GM21526 (cell line): ENCODE data around the gene PTPRD.

Experiments used
- ATAC-seq: cut with Tn5 transposase; IDR thresholded peaks from one replicate; pipeline ENCODE4 v1.9.1; 2021; ENCODE audit warnings: moderate library complexity; ENCODE audit not compliant: unreplicated experiment, low FRiP score

The PTPRD gene

GRCh38 chr9:8287970-8288369 is 2324.8 kb downstream of the PTPRD start:
- no peak for ATAC-seq

- no peak for ATAC-seq
These were observed 2325.3 kb downstream of the PTPRD start for GRCh38 chr9:8287501-8287900.

- no peak for ATAC-seq
These were observed 2327.9 kb downstream of the PTPRD start for GRCh38 chr9:8284884-8285283.

DNA sequence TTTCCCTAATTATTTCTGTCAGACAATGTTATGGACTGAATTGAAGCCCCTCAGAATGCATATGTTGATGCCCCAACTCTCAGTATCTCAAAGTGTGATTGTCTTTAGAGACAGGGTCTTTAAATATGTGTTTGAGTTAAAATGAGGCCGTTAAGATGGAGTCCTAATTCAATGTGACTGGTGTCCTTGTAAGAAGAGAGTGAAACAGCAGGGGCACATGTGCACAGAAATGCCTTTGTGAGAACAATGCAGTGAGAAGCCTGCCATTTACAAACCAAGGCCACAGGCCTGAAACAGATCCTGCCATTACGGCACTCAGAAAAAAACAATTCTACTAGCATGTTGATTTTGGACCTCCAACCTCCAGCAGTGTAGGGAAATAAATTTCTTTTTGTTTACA is 2330.3 kb downstream of the PTPRD start:
- no peak for ATAC-seq

GRCh38 chr9:8280811-8281210 is 2332.0 kb downstream of the PTPRD start:
- no peak for ATAC-seq

DNA sequence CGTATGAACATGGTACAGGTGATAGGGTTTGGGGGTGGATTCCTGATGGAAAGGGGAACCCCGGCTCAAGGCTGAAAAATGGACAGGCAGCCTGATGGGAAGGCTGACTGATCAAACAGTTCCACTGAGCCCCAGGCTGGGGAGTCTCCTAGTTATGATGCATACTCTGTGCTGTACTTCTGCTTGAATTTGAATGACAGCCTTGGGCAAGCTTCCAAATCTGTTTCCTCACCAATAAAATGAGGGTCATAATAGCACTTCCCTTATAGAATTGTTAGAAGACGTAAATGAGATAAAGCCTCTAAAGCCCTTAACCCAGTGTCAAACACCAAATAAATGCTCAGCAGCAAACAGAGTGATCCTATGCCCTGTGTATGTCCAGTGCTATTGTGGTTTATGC is 2334.8 kb downstream of the PTPRD start:
- ATAC-seq = no peak

DNA sequence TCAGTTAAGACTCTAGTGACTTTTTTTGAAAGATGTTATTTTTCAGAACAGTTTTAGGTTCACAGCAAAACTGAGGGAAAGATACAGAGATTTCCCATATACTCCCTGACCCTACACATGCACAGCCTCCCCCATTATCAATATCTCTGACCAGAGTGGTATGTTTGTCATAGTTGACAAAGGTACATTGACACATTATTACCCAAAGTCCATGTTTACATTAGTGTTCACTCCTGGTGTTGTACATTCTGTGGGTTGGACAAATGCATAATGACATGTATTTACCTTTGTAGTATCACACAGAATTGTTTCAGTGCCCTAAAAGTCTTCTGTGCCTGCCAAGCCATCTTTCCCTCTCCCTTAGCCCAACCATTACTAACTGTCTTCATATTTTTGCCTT is 2342.6 kb downstream of the PTPRD start:
- ATAC-seq = no peak

DNA sequence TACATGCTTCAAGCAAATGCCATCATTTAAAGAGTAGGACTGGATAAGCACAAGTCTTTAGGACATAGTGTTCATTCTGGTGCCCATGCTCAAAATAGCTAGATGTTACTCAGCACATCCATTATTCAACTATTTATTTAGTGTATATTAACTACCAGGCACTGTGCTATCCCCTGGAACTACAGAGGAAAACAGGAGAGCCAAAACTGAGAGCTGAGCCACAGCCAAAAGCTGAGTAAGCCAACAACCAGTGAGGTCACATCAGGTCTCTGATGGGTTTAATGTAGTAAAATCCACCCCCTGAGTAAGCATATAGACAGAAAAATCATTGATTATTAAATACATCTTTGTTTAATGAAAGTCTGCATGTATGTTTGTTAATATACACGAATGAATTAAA is 2343.9 kb downstream of the PTPRD start:
- no peak for ATAC-seq

DNA sequence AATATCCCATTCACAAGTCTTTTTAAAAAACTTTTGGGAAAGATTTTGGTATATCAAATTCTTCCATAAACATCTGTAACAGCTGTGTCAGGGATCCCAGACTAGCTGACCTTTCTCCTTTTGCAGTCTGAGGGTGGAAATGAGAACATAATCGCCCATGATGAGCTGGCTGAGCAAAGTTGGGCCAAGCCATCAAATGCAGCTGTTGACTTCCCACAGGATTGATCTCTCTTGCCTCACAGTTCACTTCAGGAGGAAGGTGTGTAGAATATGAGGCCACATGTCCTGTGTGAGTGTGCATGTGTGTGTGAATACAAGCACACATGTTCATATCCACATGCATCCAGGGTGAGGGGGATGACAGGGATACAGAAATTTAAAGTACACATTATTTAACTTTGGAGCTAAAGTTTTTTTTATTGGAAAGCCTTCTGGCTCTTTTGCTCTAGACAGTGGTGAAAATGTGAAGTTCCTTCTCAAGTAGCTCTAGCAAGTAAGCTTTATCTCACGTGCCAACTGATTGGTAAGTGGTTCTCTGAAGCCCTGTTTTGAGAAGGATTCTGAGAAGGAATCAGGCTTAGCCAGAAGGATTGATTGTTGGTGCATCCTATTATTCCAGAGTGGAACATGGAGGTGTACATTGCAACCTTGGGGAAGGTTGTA is 2344.5 kb downstream of the PTPRD start:
- no peak for ATAC-seq

DNA sequence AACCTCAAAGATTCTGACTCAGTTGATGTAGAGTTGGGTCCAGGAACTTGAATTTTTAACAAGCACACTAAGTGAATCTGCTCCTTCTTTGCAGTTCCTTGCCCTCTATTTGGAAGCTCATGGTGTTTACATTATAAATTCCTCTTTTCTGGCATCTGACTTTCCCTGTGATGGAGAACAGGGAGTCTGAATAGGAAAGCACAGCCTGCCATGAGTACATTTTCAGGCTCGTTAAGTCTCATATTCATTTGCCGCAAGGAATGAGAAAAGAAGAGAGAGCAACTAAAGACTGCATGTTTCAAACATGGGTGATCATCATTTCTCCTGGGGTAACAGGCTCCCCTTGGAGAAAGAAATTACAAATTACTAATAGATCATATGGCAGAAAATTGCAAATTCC is 2345.2 kb downstream of the PTPRD start:
- ATAC-seq = no peak

DNA sequence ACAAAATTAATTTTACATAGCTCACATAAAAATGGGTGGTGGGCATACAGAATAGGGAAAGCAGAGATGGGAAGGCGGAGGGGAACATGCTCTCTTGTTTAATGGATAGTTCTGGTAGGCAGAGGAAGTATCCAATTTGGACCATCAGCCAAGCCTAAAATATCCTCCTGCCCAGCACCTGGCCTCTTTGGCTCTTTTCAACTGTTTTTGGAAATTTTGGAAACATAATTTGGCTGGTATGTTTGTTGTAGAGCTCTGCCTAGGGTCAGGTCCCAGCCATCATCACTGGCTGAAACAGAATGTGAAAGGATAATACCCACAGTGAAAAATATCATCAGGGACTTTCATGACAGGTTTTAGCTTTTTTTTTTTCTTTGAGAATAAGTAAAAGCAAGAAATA is 2345.9 kb downstream of the PTPRD start:
- ATAC-seq = no peak

DNA sequence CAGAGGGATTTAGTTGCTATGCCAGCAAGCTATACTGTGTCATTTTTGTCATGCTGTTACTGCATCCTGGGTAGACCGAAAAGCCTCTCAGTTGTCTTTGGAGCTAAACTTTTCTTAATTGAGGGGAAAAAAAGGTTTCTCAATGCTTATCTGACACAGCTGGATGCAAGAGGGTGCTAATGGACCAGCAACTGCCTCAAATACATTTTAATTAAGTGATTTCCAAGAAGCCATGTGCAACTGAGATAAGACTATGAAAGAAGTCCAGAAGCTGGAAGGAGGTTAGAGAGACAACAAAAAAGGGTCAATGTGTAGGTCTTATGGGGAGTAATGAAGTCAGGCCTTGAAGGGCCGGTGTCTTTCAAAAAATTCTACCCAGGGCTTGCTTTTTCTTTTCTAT is 2347.5 kb downstream of the PTPRD start:
- no peak for ATAC-seq
